NCI-H1092 (cell line): Measurements from ENCODE around the gene GNB1.

Experiments used
- DNase-seq: peaks from one replicate; lab custom pipeline; 2025; lab: John Stamatoyannopoulos, UW

GNB1 gene

DNA sequence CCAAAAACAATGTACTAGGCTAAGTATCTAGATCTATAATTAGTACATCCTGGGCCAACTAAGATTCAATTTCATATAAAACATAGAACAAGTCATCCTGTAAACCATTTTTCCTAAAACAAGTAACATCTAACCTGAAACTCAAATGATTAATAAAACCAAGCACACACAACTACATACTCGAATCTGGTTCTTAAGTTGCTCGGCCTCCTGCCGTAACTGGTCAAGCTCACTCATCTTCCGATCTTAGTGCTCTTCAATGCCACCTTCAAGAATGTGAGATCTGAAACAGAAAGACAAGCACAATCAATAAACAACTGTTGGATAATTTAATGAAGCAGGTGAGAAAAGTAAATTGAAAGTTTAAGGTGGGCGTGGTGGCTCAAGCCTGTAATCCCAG, 65.7 kb downstream of the GNB1 start:
- DNase-seq, result no peak

DNA sequence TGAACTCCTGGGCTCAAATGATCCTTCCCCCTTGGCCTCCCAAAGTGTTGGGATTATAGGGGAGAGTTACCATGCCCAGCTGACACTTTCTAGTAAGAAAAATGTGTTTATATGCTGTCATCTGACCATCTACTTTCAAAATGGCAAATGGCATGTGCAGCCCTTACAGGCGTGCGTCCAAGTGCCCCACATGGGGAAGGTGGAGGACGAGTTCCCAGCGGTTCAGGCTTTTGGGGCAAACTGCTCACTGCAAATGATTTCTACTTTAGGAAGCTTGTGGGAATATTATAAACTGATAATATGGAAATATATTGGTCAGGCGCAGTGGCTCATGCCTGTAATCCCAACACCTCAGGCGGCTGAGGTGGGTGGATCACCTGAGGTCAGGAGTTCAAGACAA, 71.1 kb downstream of the GNB1 start:
- no peak for DNase-seq

DNA sequence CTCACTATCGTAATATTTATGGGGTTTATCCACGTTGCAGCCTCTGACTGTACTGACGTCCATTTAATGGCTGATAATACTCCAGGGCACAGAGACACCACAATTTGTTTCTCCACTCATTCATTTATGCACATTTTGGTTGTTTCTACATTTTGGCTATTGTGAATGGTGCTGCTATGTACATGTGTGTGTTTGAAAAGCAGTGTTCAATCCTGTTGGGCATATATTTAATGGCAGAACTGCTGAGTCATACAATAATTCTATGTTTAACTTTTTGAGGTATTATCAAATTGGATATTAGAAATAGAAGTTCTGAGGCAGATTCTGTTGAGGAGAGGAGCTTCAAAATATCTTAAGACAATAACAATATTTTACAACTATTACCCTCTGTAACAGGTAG, 73.7 kb downstream of the GNB1 start:
- DNase-seq, result no peak

DNA sequence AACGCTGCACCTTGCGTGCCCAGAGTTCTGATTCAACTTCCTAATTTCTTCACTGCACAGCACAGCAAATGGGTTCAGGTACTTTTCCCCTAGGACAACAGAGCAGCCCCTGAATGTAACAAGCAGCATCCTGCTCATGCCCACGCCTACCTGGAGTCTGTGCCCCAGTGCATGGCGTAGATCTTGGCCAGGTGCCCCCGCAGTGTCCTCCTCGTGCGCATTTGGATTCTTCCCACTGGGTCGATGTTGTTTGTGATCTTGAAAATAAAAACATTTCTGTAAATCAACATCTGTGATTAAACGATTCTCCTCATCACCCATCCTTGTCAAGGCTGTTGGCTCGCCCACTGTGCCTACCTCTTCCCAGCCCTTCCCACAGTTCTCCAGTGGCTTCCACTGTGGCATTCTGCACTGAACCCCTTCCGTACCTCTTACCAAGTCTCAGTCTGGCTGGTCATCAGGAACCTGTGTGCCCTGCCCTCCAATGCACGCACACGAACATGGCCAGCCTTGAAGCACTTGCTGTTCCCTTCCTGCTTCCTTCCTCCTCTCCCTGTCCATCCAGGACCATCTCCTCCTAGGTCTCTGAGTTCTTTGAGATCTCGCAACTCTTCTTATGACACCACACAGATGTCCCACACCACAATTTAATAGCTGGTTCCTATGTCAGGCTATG, 75.1 kb downstream of the GNB1 start:
- no peak for DNase-seq

DNA sequence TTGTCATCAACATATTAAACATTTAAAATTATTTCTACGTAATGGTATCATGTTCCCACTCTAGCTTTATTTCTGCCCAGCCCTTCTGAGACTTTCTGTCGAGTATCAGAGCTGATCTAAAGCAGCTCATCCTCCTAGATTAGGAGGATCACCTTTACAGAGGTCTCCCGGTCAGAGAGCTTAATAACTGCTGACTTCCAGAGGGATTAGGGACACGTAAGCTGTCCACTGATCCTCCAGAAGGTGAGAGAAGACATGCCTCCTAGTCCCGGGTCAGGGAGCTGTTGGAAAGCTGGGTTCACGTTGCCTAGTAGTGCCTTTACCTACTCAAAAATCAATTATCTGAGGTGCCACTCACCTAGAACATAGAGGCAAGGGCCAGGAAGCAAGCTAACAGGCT, 81.4 kb downstream of the GNB1 start:
- no peak for DNase-seq

DNA sequence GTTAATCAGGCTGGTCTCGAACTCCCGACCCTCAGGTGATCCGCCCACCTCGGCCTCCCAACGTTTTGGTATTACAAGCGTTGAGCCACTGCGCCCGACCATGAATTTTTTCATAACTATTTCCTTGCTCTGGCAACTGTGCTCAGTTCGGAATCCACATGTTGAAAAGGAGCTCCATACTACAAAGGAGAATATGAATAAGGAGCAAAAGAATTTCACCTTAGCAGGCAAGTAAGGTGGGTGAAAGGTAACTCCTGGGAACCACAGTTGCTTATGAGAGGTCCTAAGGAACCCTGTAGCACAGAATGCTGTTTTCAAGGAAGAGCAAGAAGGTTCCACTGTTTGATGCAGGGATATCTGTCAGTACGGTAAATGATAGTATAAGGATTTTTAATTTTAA, 82.7 kb downstream of the GNB1 start:
- no peak for DNase-seq

DNA sequence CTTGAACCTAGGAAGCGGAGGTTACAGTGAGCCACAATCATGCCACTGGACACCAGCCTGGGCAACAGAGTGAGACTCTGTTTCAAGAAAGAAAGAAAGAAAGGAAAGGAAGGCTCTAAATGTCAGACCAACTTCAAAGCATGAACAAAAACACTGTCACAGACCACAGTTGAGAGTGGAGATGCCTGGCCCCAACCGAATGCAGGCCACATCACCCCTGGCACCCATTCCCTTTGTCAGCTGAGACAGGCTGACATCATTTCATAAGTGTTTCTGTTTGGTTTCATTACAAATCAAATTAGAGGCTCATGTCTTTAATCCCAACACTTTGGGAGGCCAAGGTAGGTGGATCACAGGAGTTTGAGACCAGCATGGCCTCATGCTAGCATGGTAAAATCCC, 84.0 kb downstream of the GNB1 start:
- DNase-seq, result no peak

DNA sequence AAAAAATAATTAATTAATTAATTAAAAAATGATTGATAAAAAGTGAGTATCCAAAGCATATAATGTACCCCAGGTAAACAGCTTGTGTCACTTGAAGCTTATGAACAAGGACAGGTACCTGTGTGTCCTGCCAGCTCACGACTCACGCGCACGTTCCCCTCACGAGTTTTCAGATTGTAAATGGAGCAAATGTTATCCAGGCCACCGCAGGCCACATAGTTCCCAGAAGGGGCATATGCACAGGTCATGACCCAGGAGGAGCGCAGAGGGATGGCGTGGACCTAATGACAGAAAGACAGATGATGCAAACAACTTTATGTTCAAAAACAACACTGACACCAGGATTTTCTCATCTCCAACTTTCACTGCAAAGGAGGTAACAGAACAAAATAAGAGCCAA, 86.6 kb downstream of the GNB1 start:
- no peak for DNase-seq

DNA sequence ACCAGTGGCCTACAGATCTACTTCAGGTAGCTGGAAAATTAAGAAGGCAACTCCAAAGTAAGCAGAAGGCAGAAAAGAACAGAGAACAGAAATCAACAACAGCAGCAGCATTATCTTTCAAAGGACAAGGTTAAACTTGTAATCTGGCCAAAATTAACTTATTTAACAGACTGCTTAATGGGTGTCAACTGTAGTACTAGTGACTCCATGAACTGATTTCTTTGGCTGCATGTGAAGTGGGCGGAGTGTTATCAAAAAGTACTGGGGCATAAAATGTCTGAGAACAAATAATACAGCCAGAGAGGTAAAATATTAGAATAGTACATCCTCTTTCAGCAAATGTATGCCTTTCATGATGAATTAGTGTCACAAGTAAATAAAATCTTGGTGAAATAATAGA, 88.0 kb downstream of the GNB1 start:
- no peak for DNase-seq

DNA sequence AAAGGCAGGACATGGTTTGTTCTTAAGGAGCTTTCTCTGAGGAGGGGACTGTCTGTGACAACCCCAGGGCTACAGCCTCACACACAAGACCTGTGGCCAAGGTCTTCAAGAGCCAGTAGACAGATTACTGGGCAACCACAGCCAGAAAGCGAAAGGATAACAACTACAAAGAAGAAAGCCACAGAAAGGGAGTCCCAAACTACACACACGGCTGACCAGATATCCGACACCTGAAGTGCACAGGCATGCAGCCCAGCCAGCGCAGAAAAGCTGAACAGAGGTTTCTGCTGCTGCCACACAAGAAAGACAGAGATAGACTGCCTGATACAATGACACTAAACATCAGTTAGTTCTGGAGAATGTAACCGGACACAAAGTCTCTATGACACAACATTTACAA, 91.2 kb downstream of the GNB1 start:
- DNase-seq, result no peak

DNA sequence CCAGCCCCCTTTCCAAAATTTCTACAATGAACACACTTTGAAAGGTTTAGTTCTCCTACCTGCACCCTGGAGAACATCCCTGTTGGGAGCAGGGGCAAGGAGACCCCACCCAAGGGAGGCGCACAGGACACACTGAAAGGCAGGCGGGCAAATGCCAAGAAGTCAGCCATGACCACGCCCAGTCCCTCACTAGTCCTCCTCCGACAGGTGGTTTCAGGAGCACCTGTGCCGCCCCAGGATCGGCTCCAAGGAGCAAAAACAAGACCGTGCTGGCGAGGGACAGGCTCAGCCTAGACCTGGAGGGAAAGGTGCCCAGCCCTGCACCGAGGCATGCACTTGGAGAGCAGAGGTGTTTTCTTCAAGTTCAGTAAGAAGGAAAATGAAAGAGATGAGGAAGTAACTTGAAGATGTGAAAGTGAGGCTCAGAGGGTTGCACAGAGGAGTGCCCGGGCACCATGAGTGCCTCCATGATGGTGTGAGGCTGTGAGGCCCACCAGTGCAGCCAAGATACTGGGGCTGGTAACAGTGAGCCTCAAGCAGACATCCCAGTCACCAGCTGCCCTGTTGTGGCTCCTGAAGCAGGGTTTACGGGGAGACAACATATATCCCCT, 93.1 kb downstream of the GNB1 start:
- no peak for DNase-seq

DNA sequence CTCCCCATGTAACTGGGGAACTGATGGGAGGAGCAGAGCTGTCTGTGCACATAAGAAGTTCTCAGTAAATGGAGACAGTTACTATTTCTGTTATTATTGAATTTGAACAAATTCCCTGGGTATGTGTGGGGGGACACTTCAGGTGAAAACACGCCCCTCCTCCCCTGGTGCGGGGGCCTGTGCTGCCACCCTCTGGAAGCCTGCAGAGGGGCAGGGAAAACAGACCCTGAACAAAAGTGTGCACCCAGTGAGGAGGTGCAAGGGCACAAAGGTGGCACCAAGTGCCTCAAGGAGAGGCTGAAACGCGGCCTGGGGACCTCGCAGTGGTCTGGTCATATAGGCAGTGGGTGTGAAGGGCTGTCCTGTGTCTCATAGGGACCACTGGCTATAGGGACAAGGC, 94.4 kb downstream of the GNB1 start:
- DNase-seq, result no peak

DNA sequence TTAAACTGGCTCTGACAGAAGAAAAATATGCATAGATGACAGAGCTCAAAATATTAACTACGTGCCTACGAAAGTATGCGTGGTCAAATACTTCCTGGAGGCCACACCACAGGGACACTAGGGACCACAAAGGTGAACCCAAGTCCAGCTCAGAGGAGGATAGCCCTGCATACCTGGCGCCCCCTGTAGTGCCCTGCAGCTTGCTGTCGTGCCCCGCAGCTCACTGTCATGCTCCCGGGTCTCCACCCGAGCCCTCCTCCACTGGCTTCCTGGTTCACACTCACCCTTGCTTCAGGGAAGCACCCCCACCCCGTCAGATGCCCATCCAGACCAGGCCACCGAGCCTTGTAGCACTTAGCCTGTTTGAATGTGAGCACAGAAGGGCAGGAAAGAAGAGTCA, 95.9 kb downstream of the GNB1 start:
- DNase-seq, result no peak

DNA sequence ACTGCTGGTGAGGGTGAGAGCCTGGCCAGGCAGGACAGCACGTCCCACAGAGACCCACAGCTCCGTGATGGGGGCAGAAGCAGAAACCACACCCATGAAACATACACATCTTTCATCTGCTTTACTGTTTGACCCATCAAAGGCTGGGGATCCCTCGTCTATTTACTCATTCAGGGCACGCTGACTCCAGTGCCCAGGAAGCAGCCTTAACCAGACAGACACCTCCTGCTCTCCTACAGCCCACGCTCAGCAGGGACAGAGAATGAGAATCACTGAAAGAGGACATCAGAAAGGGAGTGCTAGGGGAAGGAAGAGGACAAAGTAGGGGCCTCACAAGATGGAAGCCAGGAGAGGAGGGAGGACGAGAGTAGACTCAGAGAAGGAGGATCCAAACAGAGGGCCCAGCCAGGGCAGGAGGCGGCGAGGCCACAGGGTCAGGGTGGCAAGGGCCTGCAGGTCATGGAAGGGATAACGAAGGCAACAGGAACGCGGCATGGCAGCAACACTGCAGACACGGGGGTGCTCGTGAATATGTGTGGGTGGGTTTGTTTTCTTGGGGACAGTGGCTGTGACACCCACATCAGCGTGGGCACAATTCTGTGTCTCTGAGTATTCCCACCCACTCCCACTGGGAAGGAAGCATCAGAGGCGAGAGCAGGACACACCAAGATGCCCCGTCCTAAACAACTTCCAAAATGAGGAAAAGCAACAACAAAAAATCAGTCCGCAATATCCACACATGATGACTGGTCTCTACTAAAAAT, 97.2 kb downstream of the GNB1 start:
- DNase-seq, result no peak

DNA sequence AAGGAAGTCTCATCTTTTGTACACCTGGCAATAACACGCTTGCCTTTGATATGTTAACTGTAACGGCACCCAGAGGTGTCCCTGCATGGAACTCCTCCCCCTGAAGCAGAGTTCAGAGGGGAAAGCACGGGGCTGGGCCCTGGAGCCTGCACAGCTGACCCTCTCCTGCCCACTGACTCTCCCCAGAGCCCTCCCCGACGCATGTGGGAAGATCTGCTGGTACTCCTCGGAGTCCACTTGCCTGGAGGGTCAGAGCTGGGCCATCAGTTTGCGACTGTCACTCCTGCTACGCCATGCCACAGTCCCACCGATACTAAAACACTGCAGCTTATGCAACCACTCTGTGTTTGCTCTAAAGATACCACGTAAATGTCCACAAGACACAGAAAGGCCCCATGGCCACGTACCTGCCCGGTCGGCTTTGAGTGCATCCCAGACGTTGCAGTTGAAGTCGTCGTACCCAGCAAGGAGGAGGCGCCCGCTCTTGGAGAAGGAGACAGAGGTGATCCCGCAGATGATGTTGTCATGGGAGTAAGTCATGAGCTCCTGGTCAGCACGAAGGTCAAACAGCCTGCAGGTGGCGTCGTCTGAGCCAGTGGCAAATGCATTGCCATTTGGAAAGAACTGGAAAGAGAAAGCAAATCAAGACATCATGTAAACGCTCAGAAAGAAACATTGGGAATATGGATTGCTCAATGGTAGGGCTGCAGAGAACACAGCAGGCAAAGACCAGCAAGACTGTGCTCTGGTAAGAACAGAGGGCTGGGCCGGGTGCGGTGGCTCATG, 102.0 kb downstream of the GNB1 start:
- no peak for DNase-seq

DNA sequence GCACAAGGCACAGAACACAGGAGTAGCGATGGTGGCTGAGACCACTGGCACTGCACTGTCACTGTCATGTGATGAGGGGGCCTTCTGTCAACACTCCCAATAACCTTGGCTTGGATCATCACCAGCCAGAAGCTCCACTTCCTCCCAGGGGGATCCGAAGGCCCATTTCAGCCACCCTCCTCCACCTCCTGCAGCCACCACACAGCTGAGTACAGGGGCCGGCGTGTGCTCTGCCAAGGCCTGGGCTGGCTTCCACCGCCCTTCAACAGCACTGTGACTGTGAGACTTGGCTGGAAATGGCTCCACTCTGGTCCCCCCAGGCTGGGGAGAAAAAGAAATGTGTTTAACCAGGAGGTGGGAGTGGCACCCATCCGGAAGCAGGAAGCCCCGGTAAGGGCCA, 102.8 kb downstream of the GNB1 start:
- DNase-seq, result no peak

DNA sequence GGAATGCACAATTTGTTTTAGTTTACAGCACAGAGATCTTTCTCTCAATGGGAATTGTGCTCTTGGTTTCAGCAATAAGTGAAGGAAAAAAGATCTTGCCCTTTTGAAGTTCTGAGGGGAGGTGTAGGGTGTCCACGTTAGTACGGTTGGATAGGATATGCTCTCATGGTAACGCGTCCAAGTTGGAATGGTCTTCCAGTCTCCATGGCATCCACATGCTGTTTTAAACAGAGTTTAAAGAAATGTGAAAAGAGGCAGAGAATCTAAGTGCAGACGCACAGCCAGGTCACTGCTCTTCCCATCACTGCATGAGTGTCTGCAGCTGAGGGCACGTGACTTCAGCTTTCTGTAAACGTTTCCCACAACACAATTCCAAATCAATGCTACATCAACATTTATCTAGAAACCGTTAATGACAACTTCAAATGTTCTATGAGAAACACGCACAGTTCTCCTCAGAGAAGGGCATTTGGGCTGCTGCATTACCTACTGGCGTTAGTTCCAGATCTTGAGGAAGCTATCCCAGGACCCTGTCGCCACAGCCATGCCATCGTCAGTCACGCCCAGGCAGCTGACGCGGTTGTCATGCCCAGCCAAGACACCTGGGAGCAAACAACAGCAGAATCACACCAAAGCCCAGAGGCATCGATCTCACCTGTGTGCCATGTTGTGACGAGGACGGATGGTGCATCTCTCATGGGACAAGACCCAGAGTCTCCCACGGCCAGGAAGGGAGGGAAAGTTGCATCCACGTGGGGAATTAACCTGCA, 103.9 kb downstream of the GNB1 start:
- DNase-seq, result no peak

DNA sequence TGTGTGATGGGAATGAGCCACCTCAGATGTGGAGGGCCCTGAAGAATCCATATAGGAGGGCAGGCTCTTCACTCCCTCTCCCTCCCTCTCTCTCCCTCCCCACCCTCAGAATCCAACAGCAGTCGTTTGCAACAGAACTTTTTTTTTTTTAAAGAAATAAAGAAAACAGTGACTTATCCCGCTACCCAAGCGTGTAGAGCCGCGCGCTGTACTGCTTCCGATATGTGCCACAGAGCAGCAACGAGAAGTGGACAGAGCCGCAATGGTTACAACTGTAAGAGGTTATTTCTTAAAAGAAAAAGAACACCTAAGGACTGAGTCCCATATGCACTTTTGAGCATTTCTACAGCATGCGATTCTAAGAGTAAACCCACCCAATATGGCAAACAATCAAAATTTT, 105.2 kb downstream of the GNB1 start:
- DNase-seq, result no peak

DNA sequence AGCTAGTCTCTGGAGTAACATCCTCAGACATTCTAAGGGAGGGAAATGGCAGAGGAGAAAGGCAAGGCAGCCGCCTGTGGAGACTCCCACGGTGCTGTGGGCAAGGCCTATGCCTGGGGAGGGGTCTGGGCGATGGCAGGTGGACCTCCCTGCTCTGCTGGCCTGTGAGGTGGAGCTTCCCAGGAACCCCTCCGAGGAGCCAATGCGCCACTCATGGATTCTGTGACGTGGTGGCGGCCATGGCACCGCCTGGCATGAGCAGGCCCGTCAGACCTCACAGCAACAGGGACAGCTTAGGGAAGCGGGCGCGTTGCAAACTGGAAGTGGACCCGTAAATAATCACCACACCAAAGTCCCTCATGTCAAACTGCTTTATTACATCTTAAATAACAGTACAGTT, 106.0 kb downstream of the GNB1 start:
- DNase-seq, result no peak

DNA sequence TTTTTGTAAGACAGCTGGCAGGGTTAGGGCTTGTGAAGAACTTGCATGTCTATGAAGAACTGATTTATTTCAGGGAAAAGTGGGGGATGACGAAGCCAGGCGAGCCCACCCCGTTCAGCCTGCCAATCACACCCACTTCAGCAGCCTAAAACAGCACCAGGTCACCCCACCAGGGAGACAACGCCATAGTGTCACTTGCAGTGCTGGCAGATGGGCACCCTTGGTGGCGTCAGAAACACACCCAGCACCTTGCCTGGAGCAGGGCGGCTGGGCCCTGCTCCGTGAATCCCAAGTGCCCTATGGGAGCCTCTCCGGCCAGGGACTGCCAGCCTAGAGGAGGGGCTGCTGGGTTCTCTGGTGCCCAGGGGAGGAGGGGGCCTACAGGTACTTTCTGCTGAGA, 107.6 kb downstream of the GNB1 start:
- DNase-seq, result no peak

DNA sequence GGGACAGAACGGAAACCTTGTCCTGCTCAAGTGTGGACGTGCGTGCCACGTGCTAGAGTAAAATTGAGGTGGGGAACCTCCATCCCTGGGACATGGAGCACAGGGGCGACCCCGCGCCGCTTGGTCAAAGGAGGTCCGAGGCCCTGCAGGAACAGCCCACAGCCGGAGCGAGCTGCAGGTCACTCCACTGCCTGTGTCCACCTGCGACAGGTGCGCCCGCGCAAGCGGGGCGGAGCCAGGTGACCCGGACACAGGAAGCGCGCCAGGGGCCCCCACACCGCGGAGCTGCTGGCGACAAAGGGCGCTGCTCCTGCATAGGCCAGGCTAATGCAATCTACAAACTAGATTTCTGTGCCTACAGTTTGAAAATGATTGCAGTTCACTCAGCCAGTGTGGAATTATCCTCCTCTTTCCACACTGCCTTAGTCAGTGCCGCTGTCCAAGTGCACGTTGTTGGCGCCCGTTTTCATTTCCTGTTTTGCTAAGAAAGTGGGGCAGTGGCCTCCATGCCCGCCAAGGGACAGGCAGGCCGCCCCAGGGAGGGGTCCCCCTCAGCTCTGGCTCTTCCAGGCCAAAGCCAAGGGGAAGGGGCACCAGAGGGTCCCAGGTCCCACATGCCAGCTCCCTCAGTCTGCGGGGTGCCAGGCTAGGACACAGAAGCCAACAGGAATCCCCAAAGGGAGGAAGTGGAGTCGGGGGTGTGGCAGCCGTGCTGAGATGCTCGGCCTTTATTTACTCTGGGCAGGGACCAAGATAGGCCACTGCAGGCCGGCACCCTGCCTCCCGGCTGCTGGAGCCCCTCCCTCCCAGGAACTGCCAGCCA, 108.3 kb downstream of the GNB1 start:
- DNase-seq, result no peak
